ENCODE data around the gene ARG1. TPM values are rescaled to one million over a fixed set of nuclear protein-coding genes. Genes with fewer than 3 reads are reported as not detected.

Gene ARG1
- total RNA-seq, 1 donor from 2014 or later = not detected

GRCh38 chr6:131600716-131601115 lies 27.7 kb downstream of the ARG1 start:
- Histone ChIP-seq H3K36me3 (peaks cover 19% of the 10 kb centered on the region), H3K9ac (no peak overlapping the region), H3F3A (ENCODE audit: low read depth) (no peaks in the 10 kb centered on the region), H3K4me3 (no peak overlapping the region), H3K27me3 (no peaks in the 10 kb centered on the region), H3K4me2 (no peak overlapping the region), H2AFZ (replicated peaks) (no peak overlapping the region), H3K79me2 (ENCODE audit: low read depth) (no peaks in the 10 kb centered on the region), H3K9me3 (ENCODE audit: low read depth) (no peaks in the 10 kb centered on the region), H3K4me1 (no peaks in the 10 kb centered on the region), H3K27ac (no peak overlapping the region), H4K20me1 (ENCODE audit: low read depth) (no peaks in the 10 kb centered on the region)
- TF ChIP-seq CTCF (IDR thresholded peaks at IDR 0.05) (no peak), EZH2 (IDR thresholded peaks at IDR 0.05) (no peak), EZH2phosphoT487 (IDR thresholded peaks at IDR 0.05) (no peak)
- H3K4me1 Mint-ChIP-seq = no peaks in the 10 kb centered on the region
- H3K27me3 Mint-ChIP-seq (ENCODE audit: insufficient read depth, low read depth) = no peaks in the 10 kb centered on the region
- H3K27ac Mint-ChIP-seq = no peak overlapping the region
- no peak for DNase-seq (ENCODE audit: low spot score)
- H3K9me3 Mint-ChIP-seq = no peaks in the 10 kb centered on the region
- no peak overlapping the region for H3K4me3 Mint-ChIP-seq
- peaks cover 8% of the 10 kb centered on the region for H3K36me3 Mint-ChIP-seq

- H3K27me3 Mint-ChIP-seq (ENCODE audit: insufficient read depth, low read depth) = no peaks in the 10 kb centered on the region
Observed at GRCh38 chr6:131602781-131603312, 29.8 kb downstream of the ARG1 start.

GRCh38 chr6:131613296-131613925 lies 40.4 kb downstream of the ARG1 start:
- Mint-ChIP-seq H3K4me1 (no peaks in the 10 kb centered on the region), H3K4me3 (no peak overlapping the region), H3K36me3 (peaks cover 7% of the 10 kb centered on the region), H3K9me3 (no peaks in the 10 kb centered on the region), H3K27me3 (ENCODE audit: insufficient read depth, low read depth) (no peaks in the 10 kb centered on the region), H3K27ac (no peak overlapping the region)
- H3K4me3 ChIP-seq = no peak overlapping the region
- peaks cover 7% of the 10 kb centered on the region for H3K36me3 ChIP-seq
- no peaks in the 10 kb centered on the region for H3F3A ChIP-seq (ENCODE audit: low read depth)
- no peak overlapping the region for H3K27ac ChIP-seq
- H4K20me1 ChIP-seq (ENCODE audit: low read depth) = no peaks in the 10 kb centered on the region
- no peaks in the 10 kb centered on the region for H3K4me1 ChIP-seq
- no peak overlapping the region for H2AFZ ChIP-seq (replicated peaks)
- H3K27me3 ChIP-seq = no peaks in the 10 kb centered on the region
- no peaks in the 10 kb centered on the region for H3K79me2 ChIP-seq (ENCODE audit: low read depth)
- no peak for TF ChIP-seq CTCF (IDR thresholded peaks at IDR 0.05)
- no peak for TF ChIP-seq EZH2 (IDR thresholded peaks at IDR 0.05)
- TF ChIP-seq EZH2phosphoT487 (IDR thresholded peaks at IDR 0.05) = no peak
- no peak overlapping the region for H3K9ac ChIP-seq
- no peak for DNase-seq (ENCODE audit: low spot score)
- H3K9me3 ChIP-seq (ENCODE audit: low read depth) = no peaks in the 10 kb centered on the region
- no peak overlapping the region for H3K4me2 ChIP-seq

More at GRCh38 chr6:131602781-131603312, 29.8 kb downstream of the ARG1 start:
- TF ChIP-seq CTCF (IDR thresholded peaks at IDR 0.05) (no peak), EZH2phosphoT487 (IDR thresholded peaks at IDR 0.05) (no peak), EZH2 (IDR thresholded peaks at IDR 0.05) (no peak)
- no peak overlapping the region for H3K4me3 ChIP-seq
- no peak for DNase-seq (ENCODE audit: low spot score)
- H3K4me2 ChIP-seq = no peak overlapping the region
- Mint-ChIP-seq H3K27ac (no peak overlapping the region), H3K36me3 (peaks cover 9% of the 10 kb centered on the region), H3K4me3 (no peak overlapping the region), H3K4me1 (no peaks in the 10 kb centered on the region), H3K9me3 (no peaks in the 10 kb centered on the region)
- H2AFZ ChIP-seq (replicated peaks) = no peak overlapping the region
- H3K79me2 ChIP-seq (ENCODE audit: low read depth) = no peaks in the 10 kb centered on the region
- no peaks in the 10 kb centered on the region for H3F3A ChIP-seq (ENCODE audit: low read depth)
- H3K4me1 ChIP-seq = no peaks in the 10 kb centered on the region
- no peak overlapping the region for H3K9ac ChIP-seq
- no peaks in the 10 kb centered on the region for H3K27me3 ChIP-seq
- H3K36me3 ChIP-seq = peaks cover 20% of the 10 kb centered on the region
- no peaks in the 10 kb centered on the region for H3K9me3 ChIP-seq (ENCODE audit: low read depth)
- no peak overlapping the region for H3K27ac ChIP-seq
- no peaks in the 10 kb centered on the region for H4K20me1 ChIP-seq (ENCODE audit: low read depth)
